Activated CD4-positive, alpha-beta T cell treated with anti-CD3 and anti-CD28 coated beads, Interleukin-2, amount 50 U/mL, for 48 hours (primary cell): ENCODE results near the gene CYP2A7.
"Not testable (repeated sequence)": the region's sequence is repeated elsewhere in the genome, so short reads cannot be mapped to it uniquely, and the experiment has no call there.

Experiments
- DNase-seq, 2 experiments: peaks; one replicate each; pipeline ENCODE4 v3.0.0-alpha.2; 2020

Gene CYP2A7

DNA sequence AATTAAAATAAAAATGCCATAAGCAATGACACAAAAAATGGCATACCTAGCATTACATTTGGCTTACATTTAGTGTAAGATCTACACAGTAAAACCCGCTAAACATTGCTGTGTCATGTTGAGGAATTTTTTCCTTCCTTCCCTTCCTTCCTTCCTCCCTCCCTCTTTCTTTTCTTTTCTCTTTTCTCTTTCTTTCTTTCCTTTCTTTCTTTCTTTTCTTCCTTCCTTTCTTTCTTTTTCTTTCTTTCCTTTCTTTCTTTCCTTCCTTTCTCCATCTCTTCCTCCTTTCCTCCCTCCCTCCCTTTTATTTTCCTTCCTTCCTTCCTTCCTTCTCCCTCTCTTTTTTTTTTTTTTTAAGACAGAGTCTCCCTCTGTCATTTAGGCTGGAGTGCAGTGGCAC, 43.6 kb downstream of the CYP2A7 start:
- DNase-seq, result not testable (repeated sequence)

DNA sequence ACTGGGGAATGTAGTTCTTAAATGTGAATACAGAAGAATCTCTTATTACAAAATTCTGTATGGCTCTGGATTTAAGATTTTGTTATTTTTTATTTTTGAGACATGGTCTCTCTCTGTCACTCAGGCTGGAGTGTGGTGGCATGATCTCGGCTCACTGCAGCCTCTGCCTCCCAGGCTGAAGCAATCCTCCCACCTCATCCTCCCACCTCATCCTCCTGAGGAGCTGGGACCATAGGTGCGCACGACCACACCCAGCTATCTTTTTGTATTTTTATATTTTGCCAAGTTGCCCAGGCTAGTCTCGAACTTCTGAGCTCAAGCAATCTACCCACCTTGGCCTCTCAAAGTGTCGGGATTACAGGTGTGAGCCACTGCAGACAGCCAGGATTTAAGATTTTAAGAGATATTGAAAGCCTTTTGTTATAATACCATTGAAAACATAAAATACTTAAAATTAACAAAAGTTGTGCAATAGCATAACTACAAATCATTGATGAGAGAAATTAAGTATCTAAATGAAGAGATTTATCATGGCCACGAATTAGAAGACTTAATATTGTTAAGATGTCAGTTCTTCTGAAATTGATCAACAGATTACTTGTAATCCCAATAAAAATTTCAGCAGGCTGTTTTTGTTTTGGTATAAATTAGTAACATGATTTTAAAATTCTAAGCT, 45.1 kb downstream of the CYP2A7 start:
- no peak for DNase-seq

DNA sequence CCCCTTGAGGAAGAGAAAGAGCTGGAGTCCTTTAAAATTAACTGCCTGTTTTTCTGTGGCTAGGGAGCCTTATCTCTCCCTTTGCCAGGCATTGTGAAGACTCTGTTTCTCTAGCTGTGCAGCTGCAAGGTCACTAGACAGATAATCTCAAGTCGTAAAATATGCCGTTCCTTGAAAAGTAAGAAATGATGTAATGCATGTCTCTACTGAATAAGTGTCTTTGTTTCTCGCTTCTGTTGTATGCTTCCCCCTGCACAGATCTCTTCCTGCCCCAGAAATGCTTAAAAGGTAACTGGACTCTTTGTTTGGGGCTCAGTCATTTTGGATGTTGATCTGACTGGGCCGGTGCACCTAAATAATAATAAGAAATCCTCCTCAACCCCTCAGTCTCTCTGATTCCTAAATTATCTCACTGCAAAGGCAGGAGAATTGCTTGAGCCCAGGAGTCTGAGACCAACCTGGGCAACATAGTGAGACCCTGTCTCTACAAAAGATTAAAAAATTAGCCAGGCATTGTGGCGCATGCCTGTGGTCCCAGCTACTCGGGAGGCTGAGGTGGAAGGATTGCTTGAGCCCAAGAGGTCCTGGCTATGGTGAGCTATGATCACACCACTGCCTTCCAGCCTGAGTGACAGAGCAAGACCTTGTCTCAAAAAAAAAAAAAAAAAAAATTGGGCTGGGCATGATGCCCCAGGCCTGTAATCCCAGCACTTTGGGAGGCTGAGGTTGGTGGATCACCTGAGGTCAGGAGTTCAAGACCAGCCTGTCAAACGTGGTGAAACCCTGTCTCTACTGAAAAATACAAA, 48.1 kb downstream of the CYP2A7 start:
- not testable (repeated sequence) for DNase-seq

DNA sequence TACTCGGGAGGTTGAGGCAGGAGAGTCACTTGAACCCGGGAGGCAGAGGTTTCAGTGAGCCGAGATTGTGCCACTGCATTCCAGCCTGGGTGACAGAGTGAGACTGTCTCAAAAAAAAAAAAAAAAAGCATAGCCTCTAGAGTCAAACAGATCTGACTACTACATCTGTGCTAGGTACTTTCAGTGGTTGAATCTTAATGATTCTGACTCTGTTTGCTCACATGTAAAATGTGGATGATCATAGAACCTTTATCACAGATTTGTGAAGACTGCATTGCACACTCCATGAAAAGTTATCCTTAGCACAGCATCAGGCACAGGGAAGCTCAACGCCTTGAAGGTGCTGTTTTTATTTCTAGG, 49.6 kb downstream of the CYP2A7 start:
- not testable (repeated sequence) for DNase-seq

DNA sequence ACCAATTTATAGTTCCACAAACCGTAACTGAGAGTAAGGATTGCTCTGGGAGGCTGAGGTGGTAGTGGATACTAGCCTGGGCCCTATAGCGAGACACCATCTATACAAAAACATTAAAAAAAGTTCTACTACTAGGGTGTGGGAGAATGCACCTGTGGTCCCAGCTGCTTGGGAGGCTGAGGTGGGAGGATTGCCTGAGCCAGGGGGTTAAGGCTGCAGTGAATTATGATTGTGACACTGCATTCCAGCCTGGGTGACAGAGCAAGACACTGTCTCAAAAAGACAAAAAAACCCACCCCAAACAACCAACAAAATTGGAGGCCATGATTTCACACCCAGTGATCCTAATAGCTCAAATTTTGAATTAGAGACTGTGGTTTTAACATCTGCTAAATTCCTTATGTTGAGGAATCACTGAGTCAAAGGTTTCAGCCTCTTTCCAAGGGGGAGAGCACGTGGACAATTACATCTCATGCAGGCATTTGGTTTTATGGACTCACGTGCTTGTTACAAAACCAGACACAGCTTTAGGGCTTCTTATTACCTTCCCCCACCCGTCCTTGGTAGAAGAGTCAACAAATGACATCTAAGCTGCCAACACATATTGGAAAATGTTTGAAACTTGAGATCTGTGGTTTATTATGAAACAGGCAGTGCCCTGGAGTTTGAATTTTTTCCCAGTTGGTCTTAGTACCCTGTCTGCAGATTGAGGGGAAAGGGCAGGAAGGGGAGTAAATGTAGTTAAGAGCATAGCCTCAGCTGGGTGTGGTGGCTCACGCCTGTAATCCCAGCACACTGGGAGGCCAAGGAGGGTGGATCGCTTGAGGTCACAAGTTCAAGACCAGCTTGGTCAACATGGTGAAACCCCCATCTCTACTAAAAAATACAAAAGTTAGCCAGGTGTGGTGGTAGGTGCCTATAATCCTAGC, 50.3 kb downstream of the CYP2A7 start:
- DNase-seq, result no peak

DNA sequence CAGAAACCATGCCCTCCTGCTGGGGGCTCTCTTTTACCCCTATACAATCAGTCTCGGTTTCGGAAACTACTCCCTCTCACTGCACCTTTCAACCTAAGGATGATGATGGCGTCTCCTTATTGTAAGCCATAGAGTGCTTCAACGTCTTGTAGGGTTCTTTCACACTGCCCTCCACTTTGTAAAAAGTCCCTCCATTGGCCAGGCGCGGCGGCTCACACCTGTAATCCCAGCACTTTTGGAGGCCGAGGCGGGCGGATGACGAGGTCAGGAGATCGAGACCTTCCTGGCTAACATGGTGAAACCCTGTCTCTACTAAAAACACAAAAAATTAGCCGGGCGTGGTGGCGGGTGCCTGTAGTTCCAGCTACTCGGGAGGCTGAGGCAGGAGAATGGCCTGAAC, 51.3 kb downstream of the CYP2A7 start:
- not testable (repeated sequence) for DNase-seq

DNA sequence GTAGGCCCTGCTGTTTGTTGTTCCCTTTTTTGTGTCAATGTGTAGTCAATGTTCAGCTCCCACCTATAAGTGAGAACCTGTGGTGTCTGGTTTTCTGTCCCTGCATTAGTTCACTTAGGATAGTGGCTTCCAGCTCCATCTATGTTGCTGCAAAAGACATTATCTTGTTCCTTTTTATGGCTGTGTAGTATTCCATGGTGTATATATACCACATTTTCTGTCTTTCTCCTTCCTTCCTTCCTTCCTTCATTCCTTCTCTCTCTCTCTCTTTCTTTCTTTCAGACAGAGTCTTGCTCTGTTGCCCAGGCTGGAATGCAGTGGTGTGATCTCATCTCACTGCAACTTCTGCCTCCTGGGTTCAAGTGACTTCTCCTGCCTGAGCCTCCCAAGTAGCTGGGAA, 52.8 kb downstream of the CYP2A7 start:
- no peak for DNase-seq

DNA sequence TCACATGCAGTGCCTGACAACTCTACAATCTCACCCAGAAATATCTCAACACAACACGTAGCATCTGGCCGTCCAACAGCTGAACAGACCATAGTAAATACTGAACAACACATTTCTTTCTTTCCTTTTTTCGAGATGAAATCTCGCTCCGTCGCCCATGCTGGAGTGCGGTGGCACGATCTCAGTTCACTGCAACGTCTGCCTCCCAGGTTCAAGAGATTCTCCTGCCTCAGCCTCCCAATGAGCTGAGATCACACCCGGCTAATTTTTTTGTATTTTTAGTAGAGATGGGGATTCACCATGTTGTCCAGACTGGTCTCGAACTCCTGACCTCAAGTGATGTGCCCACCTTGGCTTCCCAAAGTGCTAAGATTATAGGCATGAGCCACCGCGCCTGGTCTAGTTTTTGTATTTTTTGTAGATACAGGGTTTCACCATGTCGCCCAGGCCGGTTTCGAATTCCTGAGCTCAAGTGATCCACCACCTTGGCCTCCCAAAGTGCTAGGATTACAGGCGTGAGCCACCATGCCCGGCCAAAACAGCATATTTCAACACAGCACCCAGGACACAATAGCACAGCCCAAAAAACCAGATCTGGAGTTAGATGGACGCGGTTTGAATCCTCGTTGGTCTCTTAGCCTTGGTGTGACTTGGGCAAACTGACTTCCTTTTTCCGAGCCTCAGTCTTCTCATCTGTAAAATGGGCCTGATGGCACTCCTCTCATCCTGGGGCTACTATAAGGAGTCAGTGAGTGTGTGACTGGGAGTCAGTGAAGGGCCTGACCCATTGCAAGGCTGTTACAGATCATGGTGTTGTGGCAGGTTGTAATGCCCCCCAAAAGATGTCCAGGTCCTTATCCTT, 54.4 kb downstream of the CYP2A7 start:
- no peak for DNase-seq

DNA sequence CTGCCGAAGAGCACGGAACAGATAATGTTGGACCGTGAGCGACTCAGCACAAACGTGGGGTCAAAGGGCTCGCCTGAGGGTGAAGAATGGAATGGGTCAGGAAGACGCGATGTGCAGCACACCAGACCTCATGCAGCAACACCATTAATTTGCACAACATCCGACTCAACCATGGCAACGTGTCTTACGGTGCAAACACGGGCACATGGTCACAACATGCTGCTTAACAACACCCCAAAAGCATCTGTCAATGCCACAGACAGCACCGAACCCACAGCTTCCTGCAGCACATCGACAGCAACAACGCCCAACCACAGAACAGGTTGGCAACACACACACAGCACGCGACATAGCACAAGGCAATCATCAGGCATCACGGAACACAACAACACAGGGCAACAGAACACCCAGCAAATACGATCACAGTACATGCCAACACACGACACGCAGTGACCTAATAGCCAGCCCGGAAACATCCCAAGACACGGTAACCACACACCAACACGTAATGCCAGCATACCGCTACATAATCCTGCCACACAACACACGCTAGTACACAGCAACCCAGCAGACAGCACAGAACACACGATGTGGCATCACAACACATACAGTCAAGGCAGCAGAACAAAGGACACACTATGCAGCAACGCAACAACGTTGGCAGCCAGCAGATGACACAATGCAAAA, 55.2 kb downstream of the CYP2A7 start:
- not testable (repeated sequence) for DNase-seq

DNA sequence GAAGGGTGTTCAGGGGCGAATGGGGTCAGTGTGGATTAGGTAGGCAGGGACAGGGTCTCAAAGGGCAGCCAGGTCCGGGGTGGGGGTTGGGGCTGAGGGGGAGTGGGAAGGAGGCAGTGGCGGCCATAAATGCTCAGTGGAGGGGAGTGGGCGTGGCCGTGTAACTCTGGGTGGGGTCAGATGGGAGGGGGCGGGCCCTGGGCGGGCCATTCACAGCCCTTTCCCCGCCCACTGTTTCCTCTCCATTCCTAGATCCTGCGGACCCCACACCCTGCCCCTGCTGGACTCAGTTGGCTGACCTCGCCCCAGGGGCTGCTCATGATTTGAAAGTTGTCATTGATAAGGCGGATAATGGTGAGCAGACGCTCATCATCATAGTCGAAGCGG, 55.7 kb downstream of the CYP2A7 start:
- not testable (repeated sequence) for DNase-seq

DNA sequence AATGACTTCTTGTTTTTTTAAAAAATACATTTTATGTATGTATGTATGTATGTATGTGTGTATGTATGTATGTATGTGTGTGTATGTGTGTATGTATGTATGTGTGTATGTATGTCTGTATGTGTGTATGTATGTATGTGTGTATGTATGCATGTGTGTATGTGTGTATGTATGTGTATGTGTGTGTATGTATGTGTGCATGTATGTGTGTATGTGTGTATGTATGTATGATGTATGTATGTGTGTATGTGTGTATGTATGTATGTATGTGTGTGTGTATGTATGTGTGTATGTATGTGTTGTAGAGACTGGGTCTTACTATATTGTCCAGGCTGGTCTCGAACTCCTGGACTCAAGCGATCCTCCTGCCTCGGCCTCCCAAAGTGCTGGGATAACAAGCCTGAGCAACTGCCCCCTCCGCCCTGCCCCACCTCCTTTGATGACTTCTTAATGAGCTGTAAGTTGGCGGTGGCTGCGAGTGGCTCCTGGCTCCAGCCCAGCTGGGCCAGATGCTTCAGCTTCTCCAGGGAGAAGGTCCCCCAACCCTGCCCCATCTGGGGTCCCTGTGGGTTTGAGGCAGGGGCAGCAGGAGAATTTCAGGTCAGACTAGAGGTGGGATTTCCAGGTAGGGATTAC, 56.5 kb downstream of the CYP2A7 start:
- DNase-seq, result not testable (repeated sequence)
